OCI-LY7 (cell line): Measurements from ENCODE around the gene PRTN3.

Source experiments
- EZH2phosphoT487 ChIP-seq: fragments of 200-600 bp; sonication (generic); IDR thresholded peaks from 2 replicates; pipeline ENCODE4 v1.6.1; 2018; ENCODE audit warnings: low read depth, borderline replicate concordance, mild to moderate bottlenecking, mixed run types, antibody characterized with exemption, low read length, moderate library complexity, mixed read lengths
- TF ChIP-seq, protein P1 (sequence below): fragments of 200-600 bp; sonication (generic); conservative IDR thresholded peaks from 2 replicates; pipeline ENCODE4 v1.5.1; 2014; ENCODE audit warnings: mild to moderate bottlenecking, antibody characterized with exemption, low read length, moderate library complexity, mixed read lengths

DNA sequence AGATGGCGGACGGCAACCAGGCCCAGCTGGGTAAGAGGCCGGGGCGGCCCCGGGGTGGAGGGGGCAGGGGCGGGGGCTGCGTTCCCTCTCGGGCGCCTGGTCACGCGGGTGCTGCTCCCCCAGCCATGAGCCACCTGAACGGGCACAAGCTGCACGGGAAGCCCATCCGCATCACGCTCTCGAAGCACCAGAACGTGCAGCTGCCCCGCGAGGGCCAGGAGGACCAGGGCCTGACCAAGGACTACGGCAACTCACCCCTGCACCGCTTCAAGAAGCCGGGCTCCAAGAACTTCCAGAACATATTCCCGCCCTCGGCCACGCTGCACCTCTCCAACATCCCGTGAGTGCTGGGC is 32.4 kb upstream of the PRTN3 start:
- TF ChIP-seq, protein P1, sequence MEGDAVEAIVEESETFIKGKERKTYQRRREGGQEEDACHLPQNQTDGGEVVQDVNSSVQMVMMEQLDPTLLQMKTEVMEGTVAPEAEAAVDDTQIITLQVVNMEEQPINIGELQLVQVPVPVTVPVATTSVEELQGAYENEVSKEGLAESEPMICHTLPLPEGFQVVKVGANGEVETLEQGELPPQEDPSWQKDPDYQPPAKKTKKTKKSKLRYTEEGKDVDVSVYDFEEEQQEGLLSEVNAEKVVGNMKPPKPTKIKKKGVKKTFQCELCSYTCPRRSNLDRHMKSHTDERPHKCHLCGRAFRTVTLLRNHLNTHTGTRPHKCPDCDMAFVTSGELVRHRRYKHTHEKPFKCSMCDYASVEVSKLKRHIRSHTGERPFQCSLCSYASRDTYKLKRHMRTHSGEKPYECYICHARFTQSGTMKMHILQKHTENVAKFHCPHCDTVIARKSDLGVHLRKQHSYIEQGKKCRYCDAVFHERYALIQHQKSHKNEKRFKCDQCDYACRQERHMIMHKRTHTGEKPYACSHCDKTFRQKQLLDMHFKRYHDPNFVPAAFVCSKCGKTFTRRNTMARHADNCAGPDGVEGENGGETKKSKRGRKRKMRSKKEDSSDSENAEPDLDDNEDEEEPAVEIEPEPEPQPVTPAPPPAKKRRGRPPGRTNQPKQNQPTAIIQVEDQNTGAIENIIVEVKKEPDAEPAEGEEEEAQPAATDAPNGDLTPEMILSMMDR = no peak
- no peak for TF ChIP-seq EZH2phosphoT487
